ENCODE data around the gene PRRC2B. TPM values are rescaled to one million over a fixed set of nuclear protein-coding genes. Genes with fewer than 3 reads are reported as not detected.

The PRRC2B gene
- total and polyA plus RNA-seq, 2 of the 13 experiments (the other 11 are each of a cell fraction or from before 2014, with no cell fraction given), result 20.8 to 37.4 TPM

- TF ChIP-seq TRAFD1 (CRISPR knock-in tag; IDR thresholded peaks at IDR 0.05; ENCODE audit: borderline replicate concordance), result no peak
- no peak for TF ChIP-seq ZNF564 (CRISPR knock-in tag; IDR thresholded peaks at IDR 0.05)
- TF ChIP-seq ZNF543 (CRISPR knock-in tag; IDR thresholded peaks at IDR 0.05), result no peak
- TF ChIP-seq IKZF5 (CRISPR knock-in tag; IDR thresholded peaks at IDR 0.05), result 0 out of 2 replicates have a peak, but pooled peaks have one; percentile 41
- TF ChIP-seq ARNTL (CRISPR knock-in tag; IDR thresholded peaks at IDR 0.05), result no peak
- TF ChIP-seq TSC22D2 (CRISPR knock-in tag; IDR thresholded peaks at IDR 0.05; ENCODE audit: borderline replicate concordance), result no peak; the same call in 1 of the 2 replicates
- no peak for TF ChIP-seq ZNF296 (CRISPR knock-in tag; conservative IDR thresholded peaks at IDR 0.05)
- no peak for TF ChIP-seq BATF2 (CRISPR knock-in tag; IDR thresholded peaks at IDR 0.05)
- TF ChIP-seq PRMT3 (CRISPR knock-in tag; IDR thresholded peaks at IDR 0.05; ENCODE audit: borderline replicate concordance, low read depth), result no peak
- no peak for TF ChIP-seq HNRNPL (IDR thresholded peaks at IDR 0.05; ENCODE audit: low read depth, low read length)
- no peak; the same call in 1 of the 2 replicates for TF ChIP-seq RXRA (CRISPR knock-in tag; IDR thresholded peaks at IDR 0.05)
- no peak for TF ChIP-seq POGZ (CRISPR knock-in tag; IDR thresholded peaks at IDR 0.05)
- TF ChIP-seq SUZ12 (IDR thresholded peaks at IDR 0.05; ENCODE audit: low read depth, low read length), result no peak
- TF ChIP-seq HMG20B (CRISPR knock-in tag; conservative IDR thresholded peaks at IDR 0.05), result no peak
- TF ChIP-seq KDM4B (CRISPR knock-in tag; IDR thresholded peaks at IDR 0.05), result no peak
- TF ChIP-seq MXI1 (IDR thresholded peaks at IDR 0.05; ENCODE audit: borderline replicate concordance, low read depth, low read length), result no peak
- no peak for TF ChIP-seq TRIM22 (IDR thresholded peaks at IDR 0.05)
- peak; percentile 43; the same call in 1 of the 2 replicates for TF ChIP-seq IRF9 (CRISPR knock-in tag; IDR thresholded peaks at IDR 0.05; ENCODE audit: borderline replicate concordance)
- no peak for TF ChIP-seq CCAR2 (optimal IDR thresholded peaks at IDR 0.05; ENCODE audit: low read depth, low read length)
- no peak for TF ChIP-seq MLX (CRISPR knock-in tag; IDR thresholded peaks at IDR 0.05)
- peak; percentile 86; the same call in 1 of the 2 replicates for TF ChIP-seq ZNF839 (CRISPR knock-in tag; IDR thresholded peaks at IDR 0.05; ENCODE audit: borderline replicate concordance)
- no peak for TF ChIP-seq ZNF143 (CRISPR knock-in tag; IDR thresholded peaks at IDR 0.05)
- no peak for TF ChIP-seq ATAD3A (CRISPR knock-in tag; IDR thresholded peaks at IDR 0.05)
- TF ChIP-seq LBX2 (CRISPR knock-in tag; IDR thresholded peaks at IDR 0.05; ENCODE audit: borderline replicate concordance), result no peak
Observed at GRCh38 chr9:131349881-131350563, 43.9 kb upstream of the PRRC2B start (continued).
